Stimulated activated CD4-positive, alpha-beta T cell treated with anti-CD3 and anti-CD28 coated beads, Interleukin-4, amount 100 ng/mL, for 24 hours (primary cell): ENCODE results near the gene OXCT1.
"Not testable (repeated sequence)": the region's sequence is repeated elsewhere in the genome, so short reads cannot be mapped to it uniquely, and the experiment has no call there.

ENCODE experiments used
- DNase-seq: peaks from one replicate; pipeline ENCODE4 v3.0.0-alpha.2; 2020

Gene OXCT1

DNA sequence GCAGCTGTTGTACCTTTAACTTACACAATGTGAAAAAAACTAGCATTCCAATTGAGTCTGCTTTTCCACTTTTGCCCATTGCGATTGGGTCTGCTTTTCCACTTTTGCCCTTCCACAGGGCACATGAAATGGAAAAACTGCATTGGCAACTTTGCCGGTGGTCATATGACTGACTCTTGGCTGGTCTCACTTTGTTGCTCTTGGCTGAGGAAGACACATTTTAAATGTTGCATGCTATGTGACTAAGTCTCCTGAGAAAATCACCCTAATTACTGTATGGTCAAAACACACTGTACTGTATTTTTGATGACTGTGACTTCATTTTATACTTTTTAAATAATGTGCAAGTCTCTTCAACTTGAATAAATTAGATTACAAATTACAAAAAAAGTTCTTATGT lies 1.6 kb upstream of the OXCT1 start:
- DNase-seq = no peak

GRCh38 chr5:41870627-41871048 lies 413 bp upstream of the OXCT1 start:
- no peak for DNase-seq

- peak; percentile 23 for DNase-seq
These were observed 988 bp downstream of the OXCT1 start for GRCh38 chr5:41869151-41869723.

DNA sequence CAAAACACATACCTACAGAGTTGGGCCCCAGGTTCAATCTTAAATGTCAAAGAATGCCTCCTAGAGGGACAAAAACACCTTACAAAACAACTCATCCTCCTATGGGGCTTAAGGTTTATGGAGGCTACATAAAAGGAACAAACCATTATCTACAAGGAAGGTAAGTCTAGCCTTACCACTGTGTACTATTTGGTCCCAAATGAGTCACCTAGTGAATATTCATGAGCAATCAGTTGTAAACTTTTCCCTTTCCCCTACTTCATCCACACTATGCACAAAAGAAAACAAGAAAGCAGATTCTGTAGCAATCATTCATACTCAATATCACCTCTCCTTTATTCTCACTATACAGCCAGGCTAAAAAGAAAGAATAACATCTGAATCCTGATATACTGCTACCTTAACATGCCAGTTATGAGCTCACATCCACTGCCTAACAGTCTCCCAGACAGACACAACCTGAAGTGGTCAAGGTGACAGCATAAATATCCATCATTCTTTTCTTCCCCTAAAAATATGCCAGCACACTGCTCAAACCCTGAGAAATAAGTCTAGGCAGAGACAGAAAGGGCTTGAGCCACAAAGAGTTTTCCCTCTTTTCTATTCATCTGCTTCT lies 6.2 kb downstream of the OXCT1 start:
- no peak for DNase-seq

GRCh38 chr5:41858890-41859289 lies 11.3 kb downstream of the OXCT1 start:
- DNase-seq = peak; percentile 10

DNA sequence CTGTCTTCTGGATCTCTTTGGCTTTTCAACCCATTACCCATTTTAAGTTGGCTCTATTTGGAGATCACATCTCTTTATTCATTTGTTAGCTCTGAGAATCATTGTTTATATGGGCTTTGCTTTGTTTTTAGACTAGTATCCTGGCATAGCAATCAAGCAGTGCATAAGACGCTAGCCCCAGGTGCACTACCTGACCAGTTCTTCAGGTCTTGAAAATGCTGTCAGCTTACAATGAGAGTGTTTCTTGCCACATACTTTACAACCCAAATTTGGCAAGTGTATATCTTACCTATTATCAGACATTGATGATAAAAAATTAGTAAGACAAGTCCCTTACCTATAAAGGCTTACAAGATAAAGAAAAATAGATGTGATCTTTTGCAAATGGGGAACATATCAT lies 12.2 kb downstream of the OXCT1 start:
- no peak for DNase-seq

- DNase-seq = peak; percentile 67
These were observed 13.4 kb downstream of the OXCT1 start for GRCh38 chr5:41856644-41857491.

GRCh38 chr5:41852293-41852692 lies 17.9 kb downstream of the OXCT1 start:
- no peak for DNase-seq

DNA sequence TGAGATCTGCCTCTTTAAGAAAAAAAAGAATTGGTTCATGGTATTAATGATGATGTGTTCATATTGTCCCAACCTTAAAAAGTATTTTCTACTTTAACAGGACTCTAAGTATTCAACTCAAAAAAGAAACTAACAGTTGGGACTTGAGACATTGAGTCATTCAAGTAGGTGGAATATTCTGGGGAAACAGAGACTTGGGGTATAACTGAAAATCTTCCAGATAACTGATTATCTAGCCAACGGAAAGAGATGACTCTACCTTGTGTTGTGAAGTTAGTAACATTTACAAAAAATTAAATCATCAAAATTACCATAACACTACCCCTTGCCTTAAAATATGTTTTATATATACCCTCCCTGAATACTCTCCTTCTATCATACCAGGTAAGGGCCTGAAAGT lies 19.1 kb downstream of the OXCT1 start:
- no peak for DNase-seq

DNA sequence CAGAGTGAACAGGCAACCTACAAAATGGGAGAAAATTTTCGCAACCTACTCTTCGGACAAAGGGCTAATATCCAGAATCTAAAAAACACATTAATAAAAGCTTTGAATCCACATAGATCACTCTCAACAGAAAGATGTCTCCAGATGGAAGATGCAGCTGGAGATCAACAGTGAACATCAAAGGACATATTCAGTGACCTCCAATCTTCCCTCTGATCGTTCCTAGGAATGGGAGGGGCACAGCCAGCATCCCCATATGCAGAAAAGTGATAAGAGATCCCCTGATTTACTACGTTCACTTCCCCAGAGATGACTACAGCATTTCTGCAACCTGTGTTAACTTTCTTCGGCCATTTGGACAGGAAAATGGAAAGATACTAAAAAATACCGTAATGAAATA lies 21.2 kb downstream of the OXCT1 start:
- no peak for DNase-seq

DNA sequence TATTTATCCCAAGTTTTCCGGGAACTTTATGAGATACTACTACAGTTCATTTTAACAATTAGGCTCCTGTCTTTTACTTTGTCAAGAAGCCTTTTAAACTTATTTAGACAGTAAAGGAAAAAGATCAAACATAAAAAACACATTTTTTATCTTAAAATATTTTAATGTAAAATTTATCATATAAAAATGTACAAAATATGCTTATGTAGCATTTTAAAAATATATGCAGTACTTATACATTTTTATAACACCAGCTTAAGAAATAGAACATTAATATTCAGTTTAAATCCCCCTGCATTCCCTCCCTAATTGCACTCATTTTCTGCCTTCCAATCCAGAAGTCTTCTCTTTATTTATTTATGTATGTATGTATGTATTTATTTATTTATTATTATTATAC lies 24.5 kb downstream of the OXCT1 start:
- DNase-seq = not testable (repeated sequence)

GRCh38 chr5:41844502-41844901 lies 25.7 kb downstream of the OXCT1 start:
- DNase-seq = no peak

GRCh38 chr5:41843456-41844370 lies 26.5 kb downstream of the OXCT1 start:
- DNase-seq = peak; percentile 34

- DNase-seq = no peak
These were observed 27.4 kb downstream of the OXCT1 start for GRCh38 chr5:41842777-41843176.

DNA sequence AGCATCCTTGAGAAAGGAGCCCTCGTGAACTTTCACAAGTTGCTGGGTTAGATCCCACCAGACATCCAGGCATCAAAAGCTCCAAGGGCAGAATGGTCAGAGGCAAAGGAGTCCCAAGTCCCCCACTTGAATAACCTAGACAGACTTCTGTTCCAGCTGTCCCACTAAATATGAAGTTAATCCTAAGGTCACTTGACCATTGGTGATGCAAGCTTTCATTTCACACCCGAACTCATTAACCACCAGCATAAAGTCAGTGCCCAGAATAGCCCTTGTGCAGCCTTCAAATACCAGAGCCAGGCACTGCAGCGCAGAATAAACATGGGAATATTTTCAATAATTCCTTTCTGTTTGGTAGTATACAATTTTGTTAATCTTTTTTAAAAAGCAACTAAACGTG lies 28.9 kb downstream of the OXCT1 start:
- no peak for DNase-seq

GRCh38 chr5:41840251-41840650 lies 30.0 kb downstream of the OXCT1 start:
- DNase-seq = no peak

DNA sequence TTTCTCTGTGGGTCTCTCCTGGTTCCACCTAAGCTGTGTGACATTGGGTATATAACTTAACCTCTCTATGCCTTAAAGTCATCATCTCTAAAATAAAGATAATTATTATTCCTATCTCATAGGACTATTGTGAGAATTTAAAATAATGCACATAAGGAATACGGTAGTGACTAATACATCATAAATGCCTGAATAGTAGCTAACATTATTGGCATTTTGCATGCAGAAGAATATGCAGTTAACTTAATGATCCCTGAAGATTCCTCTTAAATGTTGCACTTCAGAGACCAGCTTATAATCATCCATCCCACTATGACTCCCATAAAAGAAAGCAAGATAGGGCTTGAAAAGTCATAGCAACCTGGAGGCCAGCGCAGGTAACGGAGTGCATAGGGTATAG lies 32.4 kb downstream of the OXCT1 start:
- no peak for DNase-seq

GRCh38 chr5:41835645-41836044 lies 34.6 kb downstream of the OXCT1 start:
- no peak for DNase-seq

DNA sequence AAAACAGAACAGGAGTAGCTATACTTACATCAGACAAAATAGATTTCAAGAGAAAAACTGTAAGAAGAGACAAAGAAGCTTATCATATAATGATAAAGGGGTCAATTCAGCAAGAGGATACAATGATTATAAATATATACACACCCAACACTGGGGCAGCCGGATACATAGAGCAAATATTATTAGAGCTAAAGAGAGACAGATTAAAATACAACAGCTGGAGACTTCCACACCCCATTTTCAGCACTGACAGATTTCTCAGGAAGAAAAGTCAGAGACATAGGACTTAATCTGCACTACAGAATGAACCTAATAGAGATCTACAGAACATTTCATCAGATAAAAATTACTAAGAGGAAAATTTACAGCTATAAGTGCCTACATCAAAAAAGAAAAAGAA lies 35.7 kb downstream of the OXCT1 start:
- no peak for DNase-seq

DNA sequence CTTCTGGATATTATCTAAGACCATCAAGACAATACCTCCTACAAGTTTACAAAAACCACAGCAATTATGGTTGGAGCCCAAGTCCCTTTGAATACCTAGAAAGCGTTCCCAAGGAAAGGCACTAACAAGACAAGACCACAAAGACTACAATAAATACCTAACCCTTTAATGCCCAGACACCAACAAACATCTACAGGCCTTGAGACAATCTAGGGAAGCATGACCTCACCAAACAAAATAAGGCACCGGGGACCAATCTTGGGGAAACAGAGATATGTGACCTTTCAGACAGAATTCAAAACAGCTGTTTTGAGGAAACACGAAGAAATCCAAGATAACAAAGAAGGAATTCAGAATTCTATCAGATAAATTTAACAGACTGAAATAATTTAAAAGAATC lies 37.8 kb downstream of the OXCT1 start:
- DNase-seq = no peak

DNA sequence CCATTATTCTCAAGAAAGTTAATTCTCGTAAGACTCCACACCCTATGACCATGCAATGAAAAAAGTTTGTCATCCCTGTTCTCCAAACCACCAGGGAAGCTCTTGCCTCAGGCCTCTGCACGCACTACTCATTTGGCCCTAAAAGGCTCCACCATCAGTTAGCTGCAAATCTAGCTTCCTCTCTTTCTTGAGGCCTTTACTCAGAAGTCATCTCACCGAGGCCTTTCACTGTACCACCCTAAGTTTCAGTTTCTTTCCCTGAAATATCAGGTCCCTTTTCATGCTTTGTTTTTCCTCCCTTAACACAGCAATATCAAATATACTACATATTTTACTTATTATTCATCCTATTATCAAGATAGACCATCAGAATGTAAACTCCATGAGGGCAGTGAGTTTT lies 39.1 kb downstream of the OXCT1 start:
- no peak for DNase-seq

DNA sequence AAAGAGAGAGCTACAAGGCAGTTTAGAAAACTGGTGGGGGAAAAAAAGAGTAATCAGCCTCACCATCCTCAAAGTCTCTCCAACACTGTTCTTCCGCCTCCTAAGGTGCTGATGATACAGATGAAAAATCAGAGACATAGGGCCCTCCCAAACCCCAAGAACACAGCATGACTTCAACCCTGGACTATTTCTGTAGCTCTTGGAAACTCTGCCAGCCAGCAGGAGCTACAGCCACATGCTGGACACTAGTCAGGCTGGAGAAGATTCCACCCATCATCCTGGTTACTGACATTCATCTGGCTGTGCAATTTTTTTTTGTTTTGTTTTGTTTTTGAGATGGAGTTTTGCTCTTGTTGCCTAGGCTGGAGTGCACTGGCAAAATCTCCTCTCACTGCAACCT lies 42.4 kb downstream of the OXCT1 start:
- DNase-seq = no peak

- DNase-seq = no peak
These were observed 48.2 kb downstream of the OXCT1 start for GRCh38 chr5:41822036-41822435.
